GM19193 (cell line): ENCODE measurements around the gene SPAG9.

Experiments
- POLR2A ChIP-seq: IDR thresholded peaks from 4 replicates; pipeline ENCODE4 v1.6.1; 2011; ENCODE audit not compliant: insufficient read depth, insufficient read length; ENCODE audit errors: extremely low read depth

The SPAG9 gene

GRCh38 chr17:51000835-51001638 lies 119.6 kb downstream of the SPAG9 start:
- no peak for TF ChIP-seq POLR2A

DNA sequence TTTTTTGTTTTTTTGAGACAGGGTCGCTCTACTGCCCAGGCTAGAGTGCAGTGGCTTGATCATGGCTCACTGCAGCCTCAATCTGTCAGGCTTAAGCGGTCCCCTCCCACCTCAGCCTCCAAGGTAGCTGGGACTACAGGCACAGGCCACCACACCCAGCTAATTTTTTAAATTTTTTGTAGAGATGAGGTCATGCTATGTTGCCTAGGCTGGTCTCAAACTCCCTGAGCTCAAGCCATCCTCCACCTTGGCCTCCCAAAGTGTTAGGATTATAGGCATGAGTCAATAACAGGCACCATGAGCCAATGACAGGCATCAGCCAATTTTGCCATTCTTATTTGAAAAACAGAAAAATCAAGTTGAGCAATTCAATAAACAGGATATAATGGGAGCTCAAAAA lies 125.0 kb downstream of the SPAG9 start:
- TF ChIP-seq POLR2A: no peak

DNA sequence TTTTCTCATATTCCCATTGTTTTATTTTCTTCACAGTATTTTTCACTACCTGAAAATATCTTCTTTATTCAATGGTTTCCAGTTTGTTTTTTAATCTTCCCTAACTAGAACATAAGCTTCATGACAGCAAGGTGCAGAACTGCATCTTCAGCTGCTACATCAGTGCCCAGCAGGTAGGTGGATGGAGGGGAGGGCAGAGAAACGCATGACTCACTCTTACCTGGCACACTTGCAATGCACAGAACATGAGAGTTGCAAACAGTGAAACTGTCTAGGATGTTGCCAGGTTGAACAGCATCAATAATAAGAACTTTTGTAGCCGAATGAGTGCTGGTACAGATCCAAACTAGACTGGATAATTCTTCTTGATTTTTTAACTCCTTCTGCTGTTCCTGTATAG lies 127.1 kb downstream of the SPAG9 start:
- no peak for TF ChIP-seq POLR2A

DNA sequence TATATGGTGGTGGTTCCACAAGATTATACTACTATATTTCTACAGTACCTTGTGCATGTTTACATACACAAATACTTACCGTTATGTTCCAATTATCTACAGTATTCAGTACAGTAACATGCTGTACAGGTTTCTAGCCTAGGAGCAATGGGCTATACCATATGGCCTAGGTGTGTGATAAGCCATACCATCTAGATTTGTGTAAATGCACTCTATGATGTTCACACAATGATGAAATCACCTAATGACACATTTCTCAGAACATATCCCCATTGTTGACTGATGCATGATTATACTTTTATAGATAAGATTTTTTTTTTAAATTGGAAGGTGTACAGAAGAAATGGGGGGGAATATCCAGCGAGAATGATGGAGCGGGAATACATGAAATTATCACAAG lies 131.5 kb downstream of the SPAG9 start:
- TF ChIP-seq POLR2A: no peak

- TF ChIP-seq POLR2A: no peak
Measured at GRCh38 chr17:50988427-50988826, 132.2 kb downstream of the SPAG9 start.

DNA sequence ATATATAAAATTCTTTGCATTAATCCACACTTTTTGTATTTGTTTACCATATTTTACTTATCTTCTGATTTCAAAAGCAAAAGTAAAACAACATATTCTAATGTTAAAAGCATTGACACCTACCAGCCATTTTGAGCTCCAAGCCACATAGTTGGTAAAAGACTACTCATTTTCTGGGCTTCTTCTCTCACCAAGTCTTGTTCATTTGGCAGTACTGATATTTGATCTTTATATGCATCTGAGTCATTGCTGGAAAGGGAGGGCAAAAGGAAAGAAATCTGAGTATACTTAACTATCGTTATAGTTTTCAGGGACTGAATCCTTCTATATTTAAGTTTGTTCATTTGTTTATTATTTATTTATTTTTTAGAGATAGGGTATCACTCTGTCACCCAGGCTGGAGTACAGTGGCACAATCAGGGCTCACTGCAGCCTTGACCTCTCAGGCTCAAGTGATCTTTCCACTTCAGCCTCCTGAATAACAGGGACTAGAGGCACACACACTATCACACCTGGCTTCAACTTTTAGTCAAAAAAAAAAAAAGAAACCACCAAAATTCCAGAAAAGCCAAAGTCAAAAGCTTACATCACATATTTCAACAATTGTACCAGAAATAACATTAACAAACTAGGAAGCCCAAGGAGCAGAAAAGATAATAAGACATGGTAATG lies 133.5 kb downstream of the SPAG9 start:
- no peak for TF ChIP-seq POLR2A

DNA sequence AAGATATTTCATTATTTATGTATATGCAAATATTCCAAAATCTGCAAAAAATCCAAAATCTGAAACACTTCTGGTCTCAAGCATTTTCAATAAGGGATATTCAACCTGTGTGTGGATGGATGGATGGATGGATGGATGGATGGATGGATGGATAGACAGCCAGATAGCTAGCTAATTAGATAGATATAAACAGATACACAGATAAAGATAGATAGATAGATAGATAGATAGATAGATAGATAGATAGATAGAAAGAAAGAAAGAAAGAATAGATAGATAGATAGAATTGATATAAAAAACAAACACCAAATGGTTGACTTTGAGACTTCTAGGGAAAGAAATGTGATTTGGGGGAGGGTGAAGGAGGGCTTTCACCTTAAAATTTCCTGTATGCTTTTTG lies 139.4 kb downstream of the SPAG9 start:
- TF ChIP-seq POLR2A: no peak

DNA sequence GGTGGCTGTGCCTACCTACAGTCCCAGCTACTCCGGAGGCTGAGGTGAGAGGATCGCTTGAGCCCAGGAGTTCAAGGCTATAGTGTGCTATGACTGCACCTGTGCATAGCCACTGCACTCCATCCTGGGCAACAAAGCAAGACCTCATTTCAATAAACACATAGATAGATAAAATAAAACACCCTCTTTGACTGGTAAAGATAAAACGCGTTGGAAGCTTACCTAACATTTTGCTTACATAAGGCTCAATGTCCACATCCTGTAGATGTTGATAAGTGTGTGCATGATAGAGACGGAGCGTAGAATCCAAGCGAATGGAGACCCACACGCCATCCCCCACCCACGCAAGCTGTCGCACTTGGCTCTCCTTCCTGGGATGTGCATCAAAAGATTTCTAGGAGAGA lies 141.1 kb downstream of the SPAG9 start:
- no peak for TF ChIP-seq POLR2A

- no peak for TF ChIP-seq POLR2A
Measured at GRCh38 chr17:50977487-50978159, 143.0 kb downstream of the SPAG9 start.

- TF ChIP-seq POLR2A: no peak
Measured at GRCh38 chr17:50976951-50977472, 143.7 kb downstream of the SPAG9 start.

DNA sequence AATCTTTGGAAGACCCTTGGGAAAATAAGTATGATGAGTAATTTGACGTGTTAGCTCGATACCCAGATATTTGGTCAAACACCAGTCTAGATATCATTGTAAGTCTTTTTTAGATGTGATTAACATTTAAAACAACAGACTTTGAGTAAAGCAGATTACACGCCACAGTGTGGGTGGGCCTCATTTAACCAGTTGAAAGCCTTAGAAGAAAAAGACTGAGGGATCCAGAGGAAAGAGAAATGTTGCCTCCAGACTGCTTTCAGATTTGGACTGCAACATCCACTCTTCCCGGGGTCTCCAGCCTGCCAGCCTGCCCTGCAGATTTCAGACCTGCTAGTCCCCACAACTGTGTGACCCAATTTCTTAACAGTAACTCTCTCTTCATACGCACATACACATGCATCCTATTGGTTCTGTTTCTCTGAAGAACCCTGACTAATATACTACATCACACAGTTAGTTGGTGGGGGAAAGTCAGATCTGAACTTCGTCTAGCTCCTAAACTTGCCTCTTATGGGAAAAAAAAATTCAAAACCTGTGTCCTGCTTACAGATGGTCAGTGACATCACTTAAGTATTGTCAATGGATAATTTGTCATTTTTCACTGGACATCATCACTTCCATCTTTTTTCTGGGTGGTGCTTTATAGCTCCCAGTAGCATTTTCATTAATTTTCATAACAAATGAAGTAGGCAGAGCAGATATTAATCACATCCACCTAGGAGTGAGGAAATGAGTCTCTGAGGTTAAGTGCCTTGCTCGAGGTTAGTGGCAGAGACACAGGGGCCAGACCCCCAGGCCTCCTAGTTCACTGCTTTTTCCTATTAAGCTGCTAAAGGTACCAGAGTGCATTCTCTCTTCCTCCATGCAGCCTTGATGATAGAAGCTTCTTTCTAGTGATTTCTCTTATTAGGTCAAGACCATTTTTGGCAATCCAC lies 146.8 kb downstream of the SPAG9 start:
- TF ChIP-seq POLR2A: no peak

GRCh38 chr17:50972577-50972976 lies 148.1 kb downstream of the SPAG9 start:
- TF ChIP-seq POLR2A: no peak

DNA sequence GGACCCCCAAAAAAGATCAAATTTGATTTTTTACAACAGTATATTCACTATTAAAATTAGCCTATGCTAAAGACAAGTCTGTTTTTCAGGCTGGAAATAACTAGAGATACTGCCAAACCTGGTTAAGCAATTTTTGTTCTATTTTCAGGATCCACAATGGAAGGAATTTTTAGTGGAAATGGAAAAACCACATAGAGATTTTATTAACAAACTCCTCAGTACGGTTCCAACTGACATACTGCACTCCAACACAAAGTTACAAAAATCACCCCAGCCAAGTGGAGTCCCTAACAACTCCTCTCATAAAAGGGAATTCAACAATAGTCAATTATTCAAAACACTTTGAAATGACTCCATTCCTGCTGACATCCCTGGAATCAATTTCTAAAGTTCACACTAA lies 152.9 kb downstream of the SPAG9 start:
- no peak for TF ChIP-seq POLR2A

GRCh38 chr17:50966163-50966666 lies 154.5 kb downstream of the SPAG9 start:
- TF ChIP-seq POLR2A: no peak
